Astrocyte (in vitro differentiated cells and primary cell): Measurements from ENCODE around the gene MTERF1.

ENCODE experiments used
- EZH2 ChIP-seq: IDR thresholded peaks from 2 replicates; pipeline ENCODE4 v1.6.1; 2012; ENCODE audit warnings: mild to moderate bottlenecking, low read length, inconsistent platforms; ENCODE audit not compliant: insufficient read depth
- TF ChIP-seq, protein P1 (sequence below): IDR thresholded peaks from 2 replicates; pipeline ENCODE4 v1.5.1; 2011; ENCODE audit warnings: low read depth, mild to moderate bottlenecking, inconsistent platforms, low read length, moderate library complexity; ENCODE audit not compliant: insufficient read depth

GRCh38 chr7:91875851-91876250 lies 4.7 kb downstream of the MTERF1 start:
- TF ChIP-seq EZH2, result no peak
- TF ChIP-seq, protein P1, sequence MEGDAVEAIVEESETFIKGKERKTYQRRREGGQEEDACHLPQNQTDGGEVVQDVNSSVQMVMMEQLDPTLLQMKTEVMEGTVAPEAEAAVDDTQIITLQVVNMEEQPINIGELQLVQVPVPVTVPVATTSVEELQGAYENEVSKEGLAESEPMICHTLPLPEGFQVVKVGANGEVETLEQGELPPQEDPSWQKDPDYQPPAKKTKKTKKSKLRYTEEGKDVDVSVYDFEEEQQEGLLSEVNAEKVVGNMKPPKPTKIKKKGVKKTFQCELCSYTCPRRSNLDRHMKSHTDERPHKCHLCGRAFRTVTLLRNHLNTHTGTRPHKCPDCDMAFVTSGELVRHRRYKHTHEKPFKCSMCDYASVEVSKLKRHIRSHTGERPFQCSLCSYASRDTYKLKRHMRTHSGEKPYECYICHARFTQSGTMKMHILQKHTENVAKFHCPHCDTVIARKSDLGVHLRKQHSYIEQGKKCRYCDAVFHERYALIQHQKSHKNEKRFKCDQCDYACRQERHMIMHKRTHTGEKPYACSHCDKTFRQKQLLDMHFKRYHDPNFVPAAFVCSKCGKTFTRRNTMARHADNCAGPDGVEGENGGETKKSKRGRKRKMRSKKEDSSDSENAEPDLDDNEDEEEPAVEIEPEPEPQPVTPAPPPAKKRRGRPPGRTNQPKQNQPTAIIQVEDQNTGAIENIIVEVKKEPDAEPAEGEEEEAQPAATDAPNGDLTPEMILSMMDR, result no peak
